HG03520 (cell line): ENCODE results near the gene TXNDC12.
"Not testable (repeated sequence)": the region's sequence is repeated elsewhere in the genome, so short reads cannot be mapped to it uniquely, and the experiment has no call there.

Experiments used
- ATAC-seq: cut with Tn5 transposase; IDR thresholded peaks from one replicate; pipeline ENCODE4 v1.9.1; 2021; ENCODE audit warnings: mild to moderate bottlenecking, moderate library complexity; ENCODE audit not compliant: unreplicated experiment

Gene TXNDC12

GRCh38 chr1:52055066-52055865 is at the start of gene TXNDC12:
TSS of gene TXNDC12 (minus strand) at chr1:52055191. CDS start at chr1:52055096, 95 bp downstream.
- no peak for ATAC-seq

GRCh38 chr1:52102336-52103013 is 47.5 kb upstream of the TXNDC12 start:
- no peak for ATAC-seq

GRCh38 chr1:52098139-52098871 is 43.3 kb upstream of the TXNDC12 start:
- ATAC-seq, result no peak

- no peak for ATAC-seq
These were observed 41.2 kb upstream of the TXNDC12 start for GRCh38 chr1:52096216-52096615.

- ATAC-seq, result not testable (repeated sequence)
These were observed 39.3 kb upstream of the TXNDC12 start for GRCh38 chr1:52094300-52094699.

GRCh38 chr1:52087892-52088291 is 32.9 kb upstream of the TXNDC12 start:
- ATAC-seq, result not testable (repeated sequence)

GRCh38 chr1:52080014-52080415 is 25.0 kb upstream of the TXNDC12 start:
- no peak for ATAC-seq

GRCh38 chr1:52077277-52077676 is 22.3 kb upstream of the TXNDC12 start:
- ATAC-seq, result not testable (repeated sequence)

GRCh38 chr1:52072291-52072690 is 17.3 kb upstream of the TXNDC12 start:
- no peak for ATAC-seq

- ATAC-seq, result no peak
These were observed 15.7 kb upstream of the TXNDC12 start for GRCh38 chr1:52070704-52071103.

GRCh38 chr1:52063192-52063591 is 8.2 kb upstream of the TXNDC12 start:
- no peak for ATAC-seq

- no peak for ATAC-seq
These were observed 5.8 kb upstream of the TXNDC12 start for GRCh38 chr1:52060822-52061221.

- ATAC-seq, result no peak
These were observed 4.9 kb upstream of the TXNDC12 start for GRCh38 chr1:52059888-52060287.

GRCh38 chr1:52059321-52059720 is 4.3 kb upstream of the TXNDC12 start:
- no peak for ATAC-seq

- ATAC-seq, result no peak
These were observed 3.0 kb upstream of the TXNDC12 start for GRCh38 chr1:52057876-52058415.

- no peak for ATAC-seq
These were observed 2.3 kb upstream of the TXNDC12 start for GRCh38 chr1:52057255-52057654.

GRCh38 chr1:52056937-52057231 is 1.9 kb upstream of the TXNDC12 start:
- peak; percentile 19 for ATAC-seq

GRCh38 chr1:52056163-52056936 is 1.4 kb upstream of the TXNDC12 start, which contains the start of gene BTF3L4:
TSS of gene BTF3L4 (plus strand) at chr1:52056295. CDS start at chr1:52059848, 3,553 bp downstream.
- ATAC-seq, result peak; percentile 89

- ATAC-seq, result no peak
These were observed 823 bp upstream of the TXNDC12 start for GRCh38 chr1:52055866-52056162.

GRCh38 chr1:52054496-52055065 is 410 bp downstream of the TXNDC12 start:
- ATAC-seq, result no peak
